Omental fat pad (tissue), 4 donors: Measurements from ENCODE around the gene SLC16A5. TPM values are rescaled to one million over a fixed set of nuclear protein-coding genes. Genes with fewer than 3 reads are reported as not detected.

Experiments
- ATAC-seq: fragments of 150-250 bp; one replicate; pipeline ENCODE4 v1.9.1; 2016; ENCODE audit warnings: mild to moderate bottlenecking, moderate library complexity; ENCODE audit not compliant: low FRiP score
- DNase-seq: peaks from one replicate; pipeline ENCODE4 v3.0.0-alpha.2; 2019; ENCODE audit warnings: low spot score
- total RNA-seq, 4 donors: library from RNA; depleted of rRNA; stranded (reverse); fragments of >200 nt; gene quantifications; one replicate each; pipeline ENCODE4 v1.1.0, GENCODE V29; 2016
- TF ChIP-seq, protein P1 (sequence below), 3 donors: fragments of 450-650 bp; IDR thresholded peaks; one replicate each; pipeline ENCODE4 v1.5.1; 2016 to 2017; ENCODE audit warnings: antibody characterized with exemption in 3 of 3, mild to moderate bottlenecking in 3 of 3, moderate library complexity in 2 of 3

SLC16A5 gene
- total RNA-seq, 4 donors from 2014 or later, result 12.0 to 22.7 (median 16.4) TPM

DNA sequence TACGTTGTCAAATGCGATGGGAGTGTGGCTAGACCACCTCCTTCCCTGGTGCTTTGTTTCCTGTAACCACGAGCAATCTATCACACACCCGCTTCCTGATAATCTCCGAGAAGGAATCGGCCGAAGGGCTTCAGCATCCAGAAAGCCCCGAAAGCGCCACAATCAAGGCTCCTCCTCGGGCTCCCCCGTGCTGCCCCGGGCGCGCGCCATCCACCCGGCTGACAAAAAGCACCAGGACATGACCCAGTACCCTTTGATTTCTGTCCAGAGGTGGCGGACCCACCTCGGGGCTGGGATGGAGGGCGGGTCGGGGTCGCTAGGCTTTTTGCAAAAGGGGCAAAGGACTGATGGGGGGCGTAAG lies 21.3 kb downstream of the SLC16A5 start:
- ATAC-seq (no peak), DNase-seq (no peak)
- TF ChIP-seq, protein P1, sequence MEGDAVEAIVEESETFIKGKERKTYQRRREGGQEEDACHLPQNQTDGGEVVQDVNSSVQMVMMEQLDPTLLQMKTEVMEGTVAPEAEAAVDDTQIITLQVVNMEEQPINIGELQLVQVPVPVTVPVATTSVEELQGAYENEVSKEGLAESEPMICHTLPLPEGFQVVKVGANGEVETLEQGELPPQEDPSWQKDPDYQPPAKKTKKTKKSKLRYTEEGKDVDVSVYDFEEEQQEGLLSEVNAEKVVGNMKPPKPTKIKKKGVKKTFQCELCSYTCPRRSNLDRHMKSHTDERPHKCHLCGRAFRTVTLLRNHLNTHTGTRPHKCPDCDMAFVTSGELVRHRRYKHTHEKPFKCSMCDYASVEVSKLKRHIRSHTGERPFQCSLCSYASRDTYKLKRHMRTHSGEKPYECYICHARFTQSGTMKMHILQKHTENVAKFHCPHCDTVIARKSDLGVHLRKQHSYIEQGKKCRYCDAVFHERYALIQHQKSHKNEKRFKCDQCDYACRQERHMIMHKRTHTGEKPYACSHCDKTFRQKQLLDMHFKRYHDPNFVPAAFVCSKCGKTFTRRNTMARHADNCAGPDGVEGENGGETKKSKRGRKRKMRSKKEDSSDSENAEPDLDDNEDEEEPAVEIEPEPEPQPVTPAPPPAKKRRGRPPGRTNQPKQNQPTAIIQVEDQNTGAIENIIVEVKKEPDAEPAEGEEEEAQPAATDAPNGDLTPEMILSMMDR (IDR thresholded peaks at IDR 0.05), result no peak

DNA sequence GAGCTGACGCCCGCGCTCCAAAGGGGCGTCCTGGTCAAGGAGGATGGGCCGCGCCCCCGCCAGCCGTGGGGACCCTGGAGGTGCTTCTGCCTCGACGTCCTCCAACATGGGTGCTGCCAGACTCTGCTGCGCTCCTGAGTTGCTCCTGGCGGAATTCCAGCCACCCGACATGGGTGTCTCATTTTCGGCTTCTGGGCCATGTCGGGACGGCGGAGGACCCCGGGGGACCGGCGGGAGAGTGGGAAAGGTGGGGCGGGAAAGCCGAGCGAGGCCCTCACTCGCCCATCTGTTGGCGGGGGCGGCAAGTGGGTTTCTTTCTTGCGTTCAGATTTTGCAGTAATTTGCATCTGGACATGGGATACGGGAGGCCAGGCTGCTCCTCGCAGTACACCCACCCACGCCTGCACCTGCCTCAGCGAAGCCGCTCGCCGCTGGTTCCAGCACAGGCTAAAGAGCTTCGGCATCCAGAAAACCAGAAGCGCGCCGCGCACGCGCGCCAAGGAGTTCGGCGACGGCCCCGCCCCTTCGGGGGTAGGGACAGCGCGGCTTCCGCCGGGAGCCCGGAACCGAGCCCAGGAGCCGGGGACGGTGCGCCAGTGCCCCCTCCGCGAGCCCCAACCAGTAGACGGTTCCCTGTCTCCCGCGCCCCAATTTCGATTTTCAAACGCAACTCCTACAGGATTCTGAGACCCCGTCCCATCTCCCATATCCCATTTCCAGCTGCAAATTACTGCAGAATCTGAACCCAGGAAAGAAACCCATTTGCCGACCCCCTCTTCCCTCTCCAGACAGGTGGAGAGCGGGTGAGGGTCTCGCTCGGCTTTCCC lies 21.9 kb downstream of the SLC16A5 start, which contains the start of gene ARMC7:
Gene ARMC7, plus strand, starts transcription at position 563 of the 827 bp plus-strand sequence. CDS start 320 bp downstream, outside the sequence.
- TF ChIP-seq, protein P1 (IDR thresholded peaks at IDR 0.05), result no peak
- DNase-seq, result peak; percentile 41
- peak; percentile 78 for ATAC-seq

DNA sequence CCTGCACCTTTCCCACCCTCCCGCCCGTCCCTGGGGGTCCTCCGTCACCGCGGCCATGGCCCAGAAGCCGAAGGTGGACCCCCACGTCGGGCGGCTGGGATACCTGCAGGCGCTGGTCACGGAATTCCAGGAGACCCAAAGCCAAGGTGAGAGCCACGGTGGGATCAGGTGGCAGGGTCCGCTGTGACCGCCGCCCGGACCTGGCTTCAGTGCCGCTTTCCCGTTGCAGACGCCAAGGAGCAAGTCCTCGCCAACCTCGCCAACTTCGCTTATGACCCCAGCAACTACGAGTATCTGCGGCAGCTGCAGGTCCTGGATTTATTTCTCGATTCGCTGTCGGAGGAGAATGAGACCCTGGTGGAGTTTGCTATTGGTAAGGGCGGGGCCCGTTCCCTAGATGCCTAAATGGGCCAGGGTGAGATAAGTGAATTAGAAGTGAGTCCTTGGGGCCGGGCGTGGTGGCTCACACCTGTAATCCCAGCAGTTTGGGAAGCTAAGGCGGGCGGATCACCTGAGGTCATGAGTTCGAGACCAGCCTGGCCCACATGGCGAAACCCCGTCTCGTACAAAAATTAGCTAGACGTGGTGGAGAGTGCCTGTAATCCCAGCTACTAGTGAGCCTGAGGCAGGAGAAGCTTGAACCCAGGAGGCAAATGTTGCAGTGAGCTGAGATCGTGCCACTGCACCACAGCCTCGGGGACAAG lies 22.6 kb downstream of the SLC16A5 start:
- DNase-seq (no peak), ATAC-seq (no peak)
- TF ChIP-seq, protein P1 (IDR thresholded peaks at IDR 0.05), result no peak

DNA sequence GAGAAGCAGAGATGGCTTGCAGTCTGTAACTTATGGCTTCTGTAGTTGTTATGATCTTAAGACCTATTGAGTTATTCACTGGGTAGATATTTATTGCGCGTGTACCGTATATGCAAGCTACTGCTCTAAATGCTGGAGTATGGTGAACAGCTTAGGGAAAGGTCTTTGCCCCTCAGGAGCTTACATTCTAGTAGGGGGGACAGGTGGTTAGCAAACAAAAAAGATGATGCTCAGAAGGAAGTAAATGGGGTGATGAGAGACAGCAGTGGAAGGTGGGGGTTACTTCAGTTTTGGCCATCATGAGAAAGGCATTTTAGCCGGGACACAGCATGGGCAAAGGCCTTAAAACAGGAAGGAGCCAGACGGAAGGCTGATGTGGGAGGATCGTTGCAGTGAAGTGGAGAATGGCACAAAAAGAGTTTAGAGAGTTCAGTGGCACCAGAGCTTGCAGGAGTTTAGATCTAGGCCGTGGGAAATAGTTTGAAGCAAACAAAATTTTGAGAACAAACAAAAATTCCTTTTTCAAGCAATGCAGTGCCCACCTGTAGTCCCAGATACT lies 24.1 kb downstream of the SLC16A5 start:
- no peak for ATAC-seq
- TF ChIP-seq, protein P1 (IDR thresholded peaks at IDR 0.05), result no peak
- DNase-seq, result no peak

DNA sequence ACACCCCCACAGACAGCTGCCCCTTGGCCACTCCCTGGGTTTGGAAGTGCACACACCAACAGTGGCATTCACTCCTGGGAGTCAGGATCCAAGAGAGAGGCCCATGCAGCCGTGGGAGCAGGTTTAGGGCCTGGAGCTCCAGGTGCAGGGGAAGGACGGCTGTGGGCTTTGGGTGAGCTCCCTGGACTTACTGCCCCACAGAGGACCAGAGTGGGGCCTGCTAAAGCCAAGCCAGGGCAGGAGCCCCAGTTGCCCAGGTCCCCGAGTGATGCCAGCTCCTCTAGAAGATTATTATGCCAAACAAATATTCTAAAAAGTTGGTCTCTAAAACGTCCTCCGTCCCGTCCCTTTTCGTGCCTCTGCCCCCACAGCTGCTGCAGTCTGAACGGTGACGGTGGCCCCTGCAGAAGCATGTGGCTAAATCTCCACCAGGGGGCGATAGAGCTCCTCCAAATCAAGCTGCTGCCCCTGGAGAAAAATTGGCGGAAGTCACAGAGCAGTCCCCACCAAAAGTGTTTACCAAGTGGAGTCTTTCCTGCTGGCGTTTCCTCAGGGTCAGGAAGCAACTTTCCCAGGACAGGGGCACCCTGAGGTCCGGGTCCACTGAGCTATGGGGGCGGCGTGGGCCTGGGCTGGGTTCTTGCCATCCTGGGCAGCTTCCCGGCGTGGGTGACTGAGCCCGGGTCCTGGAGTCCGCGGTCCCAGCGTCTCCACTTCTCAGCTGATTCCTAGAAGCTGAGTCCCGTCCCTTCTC lies 26.2 kb downstream of the SLC16A5 start:
- DNase-seq (peak; percentile 91), ATAC-seq (peak; percentile 68)
- TF ChIP-seq, protein P1 (IDR thresholded peaks at IDR 0.05), result peak in 2 of 3 donors; percentile 59 to 87

DNA sequence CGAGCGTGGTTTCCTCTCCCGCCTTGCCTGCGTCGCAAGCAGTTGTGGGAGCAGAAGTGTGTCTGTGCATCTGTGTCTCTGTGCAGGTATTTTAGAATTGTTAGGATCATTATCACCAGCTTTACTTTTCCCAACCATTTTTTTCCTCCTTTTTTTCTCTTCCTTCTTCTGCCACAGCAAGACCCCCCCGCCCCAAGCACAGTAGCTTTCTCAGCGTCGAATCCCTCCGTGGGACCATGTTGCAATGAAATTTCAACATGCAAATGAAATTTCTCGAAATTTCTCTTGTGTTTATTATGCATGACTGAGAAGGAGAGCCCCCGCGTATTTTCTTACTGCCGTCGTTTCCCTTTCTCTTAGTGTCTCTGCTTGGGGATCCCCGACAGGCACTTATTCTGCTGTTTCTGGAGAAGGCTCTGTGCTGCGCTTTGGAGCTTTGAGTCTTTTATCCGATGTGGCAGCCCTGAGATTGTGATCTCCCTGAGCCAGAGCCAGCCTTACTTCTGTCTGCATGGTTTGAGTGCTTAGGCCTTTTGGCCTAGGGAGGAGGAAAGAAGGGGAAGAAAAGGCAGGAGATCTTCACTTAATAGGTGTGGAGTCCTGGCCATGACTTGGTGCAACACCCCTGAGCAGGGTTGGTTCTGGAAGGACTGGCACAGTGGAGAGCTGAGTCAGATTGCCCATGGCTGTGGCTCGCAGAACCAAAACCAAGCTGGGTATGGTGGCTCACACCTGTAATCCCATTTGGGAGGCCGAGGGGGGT lies 27.0 kb downstream of the SLC16A5 start:
- DNase-seq, result no peak
- ATAC-seq, result no peak
- TF ChIP-seq, protein P1 (IDR thresholded peaks at IDR 0.05), result no peak
